NCI-H187 (cell line): ENCODE data around the gene AFAP1.

ENCODE experiments used
- DNase-seq, 2 experiments: peaks; one replicate each; lab custom pipeline; 2025; lab: John Stamatoyannopoulos, UW

The AFAP1 gene

DNA sequence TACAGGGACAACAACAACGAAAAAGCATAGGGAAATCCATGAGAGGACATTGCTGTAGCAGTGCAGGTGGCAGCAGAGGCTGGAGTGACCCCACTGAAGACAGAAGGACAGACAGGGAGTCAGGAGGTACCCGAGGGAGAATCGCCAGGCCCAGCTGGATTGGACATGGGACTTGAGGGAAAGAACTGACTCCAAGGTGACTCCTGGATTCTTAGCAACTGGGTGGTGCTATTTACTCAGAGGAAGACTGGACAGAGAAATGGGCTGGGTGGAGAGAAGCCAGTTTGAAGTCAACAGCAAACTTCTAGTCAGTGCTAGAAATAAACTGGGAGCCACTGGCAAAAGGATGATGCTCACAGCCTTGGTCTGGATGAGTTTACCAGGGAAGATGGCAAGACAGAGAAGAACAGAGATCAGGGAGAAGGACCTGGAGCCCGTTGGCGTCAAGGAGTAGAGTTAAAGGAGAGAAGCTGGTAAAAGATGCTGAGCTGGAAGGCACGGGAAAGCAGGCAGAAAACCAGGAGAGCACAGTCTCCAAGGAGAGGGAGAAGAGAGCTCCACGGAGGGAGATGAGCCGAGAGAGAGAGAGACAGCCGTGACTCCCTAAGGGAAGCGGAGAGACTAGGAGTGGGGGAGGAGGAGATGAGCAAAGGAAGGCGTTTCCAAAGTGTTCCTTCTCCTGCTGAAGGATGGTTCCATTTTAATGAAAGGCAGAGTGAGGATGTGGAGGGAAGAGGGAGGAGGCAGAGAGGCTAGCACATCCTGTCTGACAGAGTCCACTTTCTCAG lies 119.4 kb downstream of the AFAP1 start:
- no peak for DNase-seq

- DNase-seq: no peak
These were observed 120.2 kb downstream of the AFAP1 start for GRCh38 chr4:7819446-7819845.

DNA sequence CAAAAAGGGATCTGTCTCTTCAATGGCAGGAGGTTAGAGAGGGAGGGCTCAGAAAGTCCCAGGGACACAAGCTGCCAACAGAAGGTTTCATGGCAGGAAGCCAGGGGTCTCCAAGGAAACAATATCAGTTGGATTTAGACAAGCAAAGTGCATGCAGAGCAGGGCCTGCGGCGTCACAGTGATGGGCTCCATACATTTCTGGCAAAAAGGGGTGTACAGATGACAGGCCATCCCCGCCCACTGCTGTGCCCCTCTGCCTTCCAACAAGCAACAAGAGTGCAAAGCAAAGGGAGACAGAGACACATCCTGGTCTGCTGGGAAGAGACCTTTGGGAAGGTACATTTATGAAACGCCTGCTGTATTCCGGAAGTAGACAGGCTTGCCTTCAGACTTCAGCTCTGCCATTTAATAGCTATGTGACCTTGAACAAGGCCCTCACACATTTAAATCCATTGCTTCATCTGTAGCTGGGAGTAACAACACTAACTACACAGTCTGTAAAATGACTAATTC lies 121.2 kb downstream of the AFAP1 start:
- no peak for DNase-seq

GRCh38 chr4:7817877-7818398 lies 121.7 kb downstream of the AFAP1 start:
- no peak for DNase-seq

DNA sequence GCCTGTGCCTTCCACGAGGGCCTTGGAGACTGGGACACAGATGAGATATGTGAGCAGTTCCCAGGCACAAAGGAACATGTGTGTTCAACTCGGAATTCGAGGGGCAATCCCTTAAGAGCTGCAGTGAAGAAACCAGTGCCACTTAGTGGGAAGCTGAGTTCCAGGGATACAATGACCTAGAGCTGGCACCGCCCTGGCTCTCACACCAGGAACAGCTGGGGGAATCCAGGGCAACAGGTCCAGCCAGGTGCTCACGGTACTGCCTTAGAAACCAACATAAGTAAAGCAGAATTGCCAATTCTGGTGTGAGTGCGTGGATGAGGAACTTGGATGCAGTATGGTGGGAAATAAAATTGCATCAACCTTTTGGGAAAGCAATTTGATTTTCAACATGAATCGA lies 122.9 kb downstream of the AFAP1 start:
- no peak for DNase-seq

DNA sequence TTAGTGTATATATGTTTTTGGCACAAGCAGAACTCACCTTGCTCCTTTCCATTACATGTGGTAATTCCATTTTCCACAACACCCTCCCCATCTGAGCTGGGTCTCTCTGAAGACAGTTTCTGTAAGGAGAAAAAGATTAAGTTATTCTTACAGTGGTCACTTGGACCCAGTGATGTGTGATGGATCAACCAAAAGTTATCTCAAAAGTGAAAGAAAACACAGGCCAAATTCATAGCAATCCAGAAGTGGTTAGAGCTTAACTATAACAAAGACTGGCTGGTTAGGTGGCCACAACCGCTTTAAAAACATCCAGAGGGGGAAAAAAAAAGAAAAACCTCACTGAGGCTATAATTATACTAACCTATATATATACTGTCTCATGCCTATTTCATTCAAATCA lies 123.7 kb downstream of the AFAP1 start:
- no peak for DNase-seq

GRCh38 chr4:7815562-7815961 lies 124.1 kb downstream of the AFAP1 start:
- no peak for DNase-seq

- DNase-seq: no peak
These were observed 125.2 kb downstream of the AFAP1 start for GRCh38 chr4:7814451-7814850.

GRCh38 chr4:7813674-7814073 lies 126.0 kb downstream of the AFAP1 start:
- no peak for DNase-seq

DNA sequence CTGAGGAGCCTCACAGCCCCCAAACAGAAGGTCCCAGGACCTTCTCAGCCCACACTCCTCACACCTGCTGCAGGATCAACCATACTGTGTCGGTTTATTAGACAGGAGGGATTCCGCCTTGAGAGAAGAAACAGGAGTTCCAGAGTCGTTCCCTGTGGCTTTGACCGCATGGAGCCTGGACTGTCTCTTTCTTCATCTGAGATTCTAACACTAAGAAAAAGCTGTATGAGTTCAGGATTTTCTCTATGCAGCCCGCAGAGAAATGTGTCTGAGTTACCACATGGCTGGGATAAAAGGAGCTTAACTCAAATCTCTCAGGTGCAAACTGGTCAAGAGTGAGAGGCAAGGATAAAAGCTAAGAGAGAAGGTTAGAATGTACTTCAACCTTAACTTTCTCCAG lies 126.7 kb downstream of the AFAP1 start:
- DNase-seq: no peak

DNA sequence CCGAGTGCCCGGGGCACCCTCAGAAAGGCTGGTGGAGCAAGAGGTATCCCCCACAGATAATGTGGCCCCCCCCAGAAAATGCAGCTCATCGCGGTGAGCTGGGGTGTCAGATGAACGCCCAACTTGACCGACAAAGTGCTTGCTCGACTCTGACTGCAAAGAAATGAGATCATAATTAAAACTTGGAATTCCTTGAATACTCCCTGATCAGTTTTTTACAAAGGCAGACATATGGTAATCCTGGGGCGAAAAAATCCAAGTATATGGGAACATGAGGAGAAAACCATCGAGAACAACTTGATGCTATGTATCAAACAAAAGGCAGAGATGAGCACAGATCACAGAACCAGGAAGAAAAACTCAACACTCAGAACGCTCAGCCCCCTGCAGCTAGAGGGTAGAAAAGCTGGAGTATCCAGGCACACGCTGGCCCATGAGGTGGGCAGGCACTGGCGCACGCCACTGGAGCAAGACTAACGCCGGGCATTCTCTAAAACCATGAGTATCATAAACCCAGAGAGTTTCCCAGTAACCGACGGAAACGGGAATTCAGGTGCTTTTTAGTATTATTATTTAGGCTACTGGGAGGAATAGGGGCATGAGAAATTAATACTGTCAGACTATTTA lies 127.3 kb downstream of the AFAP1 start:
- no peak for DNase-seq

GRCh38 chr4:7811536-7812191 lies 128.0 kb downstream of the AFAP1 start:
- DNase-seq: no peak

GRCh38 chr4:7810783-7811535 lies 128.7 kb downstream of the AFAP1 start:
- no peak for DNase-seq

DNA sequence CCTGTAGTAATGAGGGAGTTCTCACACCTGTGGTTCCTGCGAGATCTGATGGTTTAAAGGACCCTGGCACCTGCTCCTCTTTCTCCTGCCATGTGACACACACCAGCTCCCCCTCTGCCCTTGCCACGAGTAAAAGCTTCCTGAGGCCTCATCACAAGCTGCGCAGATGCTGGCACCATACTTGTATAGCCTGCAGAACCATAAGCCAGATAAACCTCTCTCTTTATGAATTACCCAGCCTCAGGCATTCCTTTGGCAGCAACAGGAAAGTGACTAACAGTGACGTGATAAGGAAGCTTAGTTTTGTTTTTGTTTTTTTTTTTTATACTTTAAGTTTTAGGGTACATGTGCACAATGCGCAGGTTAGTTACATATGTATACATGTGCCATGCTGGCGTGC lies 130.9 kb downstream of the AFAP1 start:
- DNase-seq: no peak

DNA sequence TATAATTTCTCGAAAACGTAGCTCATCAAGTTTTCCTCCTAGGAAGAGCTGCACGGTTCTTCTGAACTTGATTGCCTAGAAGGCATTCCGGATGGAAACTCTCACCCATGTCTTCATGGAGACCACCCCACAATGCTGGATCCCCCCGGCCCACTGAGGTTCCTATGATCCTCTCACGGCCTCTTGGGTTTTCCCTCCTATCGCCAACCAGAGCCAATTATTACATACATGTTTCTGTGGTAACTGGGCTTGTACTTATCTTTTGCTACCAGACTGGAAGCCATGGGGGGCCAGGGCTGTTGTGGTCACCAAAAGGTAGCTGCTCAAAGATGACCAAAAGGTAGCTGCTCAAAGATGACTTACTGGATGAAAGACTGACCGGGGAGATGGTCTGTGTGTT lies 131.5 kb downstream of the AFAP1 start:
- DNase-seq: no peak

DNA sequence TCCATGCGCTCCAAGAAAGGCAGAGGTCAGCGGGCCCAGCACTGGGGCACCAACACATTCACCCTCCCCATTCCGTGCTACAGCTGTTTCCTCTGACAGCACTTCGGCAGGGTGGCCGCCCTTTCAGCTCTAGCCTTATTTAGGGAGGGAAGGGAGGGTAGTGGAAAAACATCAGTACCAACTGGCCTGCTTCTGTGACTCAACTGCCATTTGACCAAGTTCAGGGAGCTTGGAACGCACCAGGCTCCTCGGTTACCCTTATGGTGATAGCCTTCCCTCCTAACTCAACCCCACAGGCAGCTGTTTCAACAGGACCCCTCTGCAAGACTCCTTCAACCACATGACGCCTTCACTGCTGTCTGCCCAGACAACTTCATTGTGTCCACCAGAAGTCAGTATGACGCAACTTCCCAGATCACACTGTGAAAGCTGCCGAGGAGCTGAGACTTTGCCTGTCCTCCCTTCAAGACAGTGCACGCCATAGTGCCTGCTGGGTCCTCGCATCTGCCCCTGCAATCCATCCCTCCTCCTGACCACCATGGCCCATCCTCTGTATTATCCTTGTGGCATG lies 132.2 kb downstream of the AFAP1 start:
- DNase-seq: no peak

DNA sequence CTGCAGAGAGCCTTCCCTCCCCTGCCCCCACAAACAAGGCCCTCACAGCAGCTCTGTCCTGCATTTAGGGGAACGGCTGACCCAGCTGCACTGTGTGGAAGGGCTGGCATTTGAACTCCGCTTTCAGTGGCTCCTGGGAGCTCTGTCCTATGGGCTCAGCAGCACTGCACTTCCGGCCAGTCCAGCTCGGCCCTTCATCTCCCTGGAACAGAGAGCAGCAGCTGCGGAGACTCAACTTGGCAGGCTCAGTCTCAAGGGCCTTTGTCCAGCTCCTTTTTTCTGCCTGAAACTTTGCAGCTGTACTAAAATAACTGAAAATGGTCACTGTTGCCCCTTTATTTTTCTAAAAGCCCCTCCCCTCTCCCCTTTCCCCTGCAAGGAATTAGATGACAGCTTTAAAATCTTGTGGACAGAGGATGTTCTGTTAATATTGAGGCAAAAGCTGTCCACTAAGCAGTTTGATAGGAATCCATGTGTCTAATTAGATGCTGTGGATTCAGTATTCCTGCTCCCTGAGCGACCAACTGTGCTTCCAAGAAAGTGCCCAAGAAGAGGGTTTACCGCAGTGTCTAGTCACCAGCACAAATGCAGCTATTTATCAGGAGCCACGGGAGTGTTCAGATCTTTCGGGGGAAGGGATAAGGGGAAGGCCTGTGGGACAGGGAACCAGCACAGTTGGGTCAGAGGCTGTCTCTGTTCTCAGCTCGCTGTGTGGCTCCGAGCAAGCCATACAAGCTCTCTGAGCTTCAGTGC lies 133.1 kb downstream of the AFAP1 start:
- no peak for DNase-seq

- no peak for DNase-seq
These were observed 133.9 kb downstream of the AFAP1 start for GRCh38 chr4:7805533-7806337.

DNA sequence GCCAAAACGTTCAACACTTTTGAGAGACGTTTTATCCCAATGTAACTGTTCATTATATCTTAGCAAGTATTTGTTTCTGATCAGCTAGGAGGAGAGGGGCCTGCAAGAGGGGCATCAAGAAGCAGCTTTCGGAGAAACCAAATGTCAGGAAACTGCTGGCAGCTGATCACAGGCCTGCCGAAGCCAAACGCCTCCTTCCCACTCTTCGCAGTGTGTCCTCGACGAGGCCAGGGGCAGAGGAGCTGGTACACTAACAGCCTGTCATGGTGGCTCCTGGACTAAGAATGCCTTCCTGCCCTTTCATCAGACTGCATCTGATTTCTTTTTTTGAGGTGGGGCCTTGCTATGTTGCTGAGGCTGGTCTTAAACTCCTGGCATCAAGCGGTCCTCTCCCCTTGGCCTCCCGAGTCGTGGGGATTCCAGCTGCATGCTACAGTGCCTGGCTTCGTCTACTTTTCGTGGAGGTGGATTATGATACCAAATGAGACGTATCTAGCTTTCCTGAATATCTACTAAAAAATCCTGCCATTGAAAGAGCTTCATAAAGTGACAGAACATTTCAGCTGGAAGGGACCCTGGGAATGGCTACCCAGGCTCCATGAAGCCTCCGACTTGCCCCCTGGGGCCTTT lies 134.8 kb downstream of the AFAP1 start:
- DNase-seq: no peak
